Right atrium auricular region (tissue), 2 donors: ENCODE results near the gene FAS. TPM values are rescaled to one million over a fixed set of nuclear protein-coding genes. Genes with fewer than 3 reads are reported as not detected.

Experiments
- DNase-seq: peaks from one replicate; pipeline ENCODE4 v3.0.0-alpha.2; 2019; ENCODE audit warnings: low spot score
- H3K27ac ChIP-seq, 2 donors: fragments of 200-600 bp; sonication (generic); 1 replicate in 1 of 2; 2 replicates in 1 of 2; pipeline ENCODE4 v1.5.1; 2016 to 2019
- H3K27me3 ChIP-seq, 2 donors: fragments of 200-600 bp; sonication (generic); one replicate each; pipeline versions ENCODE4 v1.5.1 to v1.6.0; 2017 to 2019
- H3K36me3 ChIP-seq: fragments of 200-600 bp; sonication (generic); one replicate; pipeline ENCODE4 v1.5.1; 2016
- H3K4me1 ChIP-seq, 2 donors: fragments of 200-600 bp; sonication (generic); one replicate each; pipeline versions ENCODE4 v1.5.1 to v1.6.0; 2017 to 2019
- H3K4me3 ChIP-seq, 2 donors: fragments of 200-600 bp; sonication (generic); 1 replicate in 1 of 2; 2 replicates in 1 of 2; pipeline ENCODE4 v1.5.1; 2017 to 2019; ENCODE audit warnings: mild to moderate bottlenecking in 1 of 2, moderate library complexity in 1 of 2
- H3K9me3 ChIP-seq, 2 donors: fragments of 200-600 bp; sonication (generic); one replicate each; pipeline ENCODE4 v1.5.1; 2019
- CTCF ChIP-seq, 2 donors: fragments of 200-600 bp; sonication (generic); IDR thresholded peaks; one replicate each; pipeline ENCODE4 v1.5.1; 2019; ENCODE audit warnings: antibody characterized with exemption in 2 of 2
- total RNA-seq, 2 donors: library from RNA; depleted of rRNA; stranded (reverse); fragments of >200 nt; gene quantifications; one replicate each; pipeline ENCODE4 v1.1.0, GENCODE V29; 2016

The FAS gene
- total RNA-seq, 2 donors from 2014 or later: 8.0 to 12.2 TPM

- peaks cover 0 to 46% of the 10 kb centered on the region in 2 donors for H3K4me1 ChIP-seq
- no peak for TF ChIP-seq CTCF (IDR thresholded peaks at IDR 0.05)
- H3K36me3 ChIP-seq: no peaks in the 10 kb centered on the region
- no peak overlapping the region for H3K4me3 ChIP-seq
- H3K27ac ChIP-seq: peak overlapping the region; percentile 67 to 73
- H3K27me3 ChIP-seq: no peaks in the 10 kb centered on the region
- H3K9me3 ChIP-seq: no peaks in the 10 kb centered on the region
- no peak for DNase-seq
These were observed 11.4 kb upstream of the FAS start for GRCh38 chr10:88979153-88979562.

- Histone ChIP-seq H3K27ac (peak overlapping the region; percentile 67 to 73), H3K36me3 (no peaks in the 10 kb centered on the region), H3K4me3 (no peak overlapping the region), H3K4me1 (peaks cover 0 to 42% of the 10 kb centered on the region in 2 donors), H3K9me3 (no peaks in the 10 kb centered on the region), H3K27me3 (no peaks in the 10 kb centered on the region)
- TF ChIP-seq CTCF (IDR thresholded peaks at IDR 0.05): no peak
- DNase-seq: no peak
These were observed 11.0 kb upstream of the FAS start for GRCh38 chr10:88979603-88980002.

GRCh38 chr10:88980247-88980646, 10.4 kb upstream of the FAS start:
- no peaks in the 10 kb centered on the region for H3K27me3 ChIP-seq
- no peaks in the 10 kb centered on the region for H3K9me3 ChIP-seq
- H3K27ac ChIP-seq: peak overlapping the region; percentile 67 to 73
- H3K4me3 ChIP-seq: no peak overlapping the region
- peaks cover 0 to 40% of the 10 kb centered on the region in 2 donors for H3K4me1 ChIP-seq
- no peaks in the 10 kb centered on the region for H3K36me3 ChIP-seq
- no peak for TF ChIP-seq CTCF (IDR thresholded peaks at IDR 0.05)
- no peak for DNase-seq

- no peaks in the 10 kb centered on the region for H3K27me3 ChIP-seq
- H3K27ac ChIP-seq: peak overlapping the region; percentile 67 to 73
- no peaks in the 10 kb centered on the region for H3K36me3 ChIP-seq
- no peak overlapping the region for H3K4me3 ChIP-seq
- no peaks in the 10 kb centered on the region for H3K9me3 ChIP-seq
- no peak for TF ChIP-seq CTCF (IDR thresholded peaks at IDR 0.05)
- H3K4me1 ChIP-seq: peaks cover 0 to 40% of the 10 kb centered on the region in 2 donors
- DNase-seq: no peak
These were observed 9.8 kb upstream of the FAS start for GRCh38 chr10:88980800-88981199.

- no peak overlapping the region for H3K4me3 ChIP-seq
- TF ChIP-seq CTCF (IDR thresholded peaks at IDR 0.05): no peak
- no peaks in the 10 kb centered on the region for H3K9me3 ChIP-seq
- peaks cover 0 to 40% of the 10 kb centered on the region in 2 donors for H3K4me1 ChIP-seq
- no peak for DNase-seq
- H3K27me3 ChIP-seq: no peaks in the 10 kb centered on the region
- no peaks in the 10 kb centered on the region for H3K36me3 ChIP-seq
- peak overlapping the region; percentile 67 to 73 for H3K27ac ChIP-seq
These were observed 9.2 kb upstream of the FAS start for GRCh38 chr10:88981435-88981834.

- DNase-seq: no peak
- H3K9me3 ChIP-seq: no peaks in the 10 kb centered on the region
- no peaks in the 10 kb centered on the region for H3K36me3 ChIP-seq
- TF ChIP-seq CTCF (IDR thresholded peaks at IDR 0.05): no peak
- H3K27ac ChIP-seq: peak overlapping the region; percentile 17 to 73
- H3K27me3 ChIP-seq: no peaks in the 10 kb centered on the region
- no peak overlapping the region for H3K4me3 ChIP-seq
- H3K4me1 ChIP-seq: peaks cover 0 to 47% of the 10 kb centered on the region in 2 donors
These were observed 8.2 kb upstream of the FAS start for GRCh38 chr10:88982366-88982765.
